GM19372 (cell line): ENCODE results near the gene KAT2B.

ENCODE experiments used
- ATAC-seq: cut with Tn5 transposase; IDR thresholded peaks from one replicate; pipeline ENCODE4 v1.9.1; 2021; ENCODE audit warnings: mild to moderate bottlenecking, low read depth, moderate library complexity; ENCODE audit not compliant: unreplicated experiment

The KAT2B gene

DNA sequence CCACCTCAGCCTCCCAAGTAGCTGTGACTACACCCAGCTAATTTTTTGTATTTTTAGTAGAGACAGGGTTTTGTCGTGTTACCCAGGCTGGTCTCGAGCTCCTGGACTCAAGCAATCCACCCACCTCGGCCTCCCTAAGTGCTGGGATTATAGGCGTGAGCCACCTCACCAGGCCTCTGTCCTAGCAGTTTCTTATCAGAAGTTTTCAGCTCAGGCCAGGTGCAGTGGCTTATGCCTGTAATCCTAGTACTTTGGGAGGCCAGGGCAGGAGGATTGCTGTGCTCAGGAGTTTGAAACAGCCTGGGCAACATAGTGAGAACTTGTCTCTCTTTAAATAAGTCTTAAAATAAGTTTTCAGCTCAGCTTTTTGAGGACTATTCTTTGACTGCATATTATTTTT is 97.4 kb downstream of the KAT2B start:
- ATAC-seq, result no peak

DNA sequence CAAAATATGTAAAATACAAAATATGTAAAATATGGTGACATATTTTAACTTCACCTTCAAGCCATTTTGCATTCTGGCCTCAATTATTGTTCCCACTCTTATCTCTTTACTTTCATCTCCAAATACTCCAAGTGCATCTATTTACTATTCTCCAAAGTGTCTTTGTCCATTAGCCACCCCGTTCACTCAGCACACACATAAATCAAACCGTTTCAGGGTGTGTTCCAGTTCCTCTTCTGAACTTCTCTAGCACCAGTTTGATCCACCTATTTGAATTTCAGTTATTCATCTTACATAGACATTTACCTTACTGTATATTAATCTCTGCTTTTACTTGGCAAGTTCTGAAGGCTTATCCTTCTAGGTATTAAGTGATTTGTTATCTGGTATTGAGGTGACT is 100.6 kb downstream of the KAT2B start:
- no peak for ATAC-seq

DNA sequence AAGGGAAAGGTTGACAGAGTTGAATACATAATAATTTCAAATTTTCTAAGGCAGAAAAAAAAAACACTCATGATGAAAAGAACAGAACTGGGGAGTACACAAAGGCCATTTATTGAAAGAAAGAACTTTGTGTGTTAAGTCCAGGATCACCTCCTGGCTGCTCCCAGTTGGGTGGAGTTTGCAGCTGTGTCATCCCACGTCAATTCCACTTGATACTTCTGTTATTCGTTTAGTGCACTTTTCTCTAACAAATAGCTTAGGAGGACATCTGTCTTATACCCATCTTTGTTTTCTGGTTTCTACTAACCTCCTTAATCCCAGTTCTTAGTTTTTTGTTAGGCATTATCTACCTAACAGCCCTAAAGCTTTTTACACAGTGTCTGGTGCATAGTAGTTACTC is 101.1 kb downstream of the KAT2B start:
- no peak for ATAC-seq

DNA sequence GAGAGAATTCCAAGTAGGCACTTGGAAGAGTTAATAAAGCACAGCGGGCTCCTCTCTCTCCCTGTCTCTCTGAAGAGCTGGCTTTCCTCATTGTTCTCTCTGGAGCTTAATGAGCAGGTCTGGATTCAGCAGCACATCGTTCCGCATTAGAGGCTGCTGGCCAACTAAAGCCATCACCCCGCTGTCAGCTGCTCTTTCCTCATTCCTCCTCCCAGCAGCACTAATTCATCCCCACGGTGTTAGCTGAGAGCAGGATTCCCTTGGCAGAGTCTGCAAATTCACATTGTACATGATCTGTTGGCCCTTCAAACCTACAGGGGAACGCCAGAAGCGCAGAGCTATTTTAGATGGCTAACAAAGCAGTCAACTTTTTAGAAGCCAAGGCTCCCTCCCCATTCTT is 101.6 kb downstream of the KAT2B start:
- ATAC-seq, result no peak

DNA sequence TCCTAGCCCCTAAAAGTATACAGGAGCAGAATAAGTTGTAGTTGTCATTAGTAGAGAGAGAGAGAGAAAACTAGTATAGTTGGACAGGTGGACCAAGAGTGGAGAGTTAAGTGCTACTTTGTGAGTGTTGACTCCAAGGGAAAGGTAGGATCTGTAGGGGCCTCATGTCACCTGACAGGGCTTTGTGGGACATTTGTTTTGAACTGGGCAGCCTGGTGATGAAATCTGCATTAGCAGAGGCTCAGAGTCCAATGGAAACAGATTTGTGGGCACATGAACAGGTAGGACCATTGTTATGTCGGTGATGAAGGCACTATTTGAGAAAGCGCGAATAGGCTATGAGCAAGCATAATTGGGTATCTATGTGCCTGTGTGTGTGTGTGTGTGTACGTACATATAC is 102.3 kb downstream of the KAT2B start:
- no peak for ATAC-seq

DNA sequence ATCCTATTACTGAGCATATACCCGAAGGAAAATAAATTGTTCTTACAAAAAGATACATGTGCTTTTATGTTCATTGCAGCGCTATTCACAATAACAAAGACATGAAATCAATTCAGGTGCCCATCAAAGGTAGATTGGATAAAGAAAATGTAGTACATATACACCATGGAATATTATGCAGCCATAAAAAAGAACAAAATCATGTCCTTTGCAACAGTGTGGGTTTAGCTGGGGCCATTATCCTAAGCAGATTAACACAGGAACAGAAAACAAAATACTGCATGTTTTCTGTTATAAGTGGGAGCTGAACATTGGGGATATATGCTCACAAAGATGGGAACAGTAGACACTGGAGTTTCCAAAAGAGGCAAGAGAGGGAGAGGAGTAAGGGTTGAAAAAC is 103.3 kb downstream of the KAT2B start:
- ATAC-seq, result no peak

DNA sequence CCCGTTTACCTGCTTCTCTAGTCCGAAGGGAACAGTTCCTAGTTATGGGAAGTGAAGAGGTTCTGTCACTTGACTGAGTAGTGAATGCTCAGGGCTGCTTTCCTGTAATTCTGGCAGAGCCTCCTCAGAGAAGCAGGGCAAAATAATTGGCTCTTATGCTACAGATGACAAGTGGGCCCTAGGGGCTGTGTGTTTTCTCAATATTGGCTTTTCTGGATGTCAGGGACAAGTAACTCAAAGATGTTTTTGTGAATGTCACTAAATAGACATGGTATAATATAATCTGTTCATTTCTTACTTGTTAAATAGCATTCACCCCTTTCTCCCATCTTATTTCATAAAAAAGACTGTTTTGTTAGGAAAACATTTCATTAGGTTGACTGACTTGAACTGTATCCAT is 105.6 kb downstream of the KAT2B start:
- no peak for ATAC-seq

DNA sequence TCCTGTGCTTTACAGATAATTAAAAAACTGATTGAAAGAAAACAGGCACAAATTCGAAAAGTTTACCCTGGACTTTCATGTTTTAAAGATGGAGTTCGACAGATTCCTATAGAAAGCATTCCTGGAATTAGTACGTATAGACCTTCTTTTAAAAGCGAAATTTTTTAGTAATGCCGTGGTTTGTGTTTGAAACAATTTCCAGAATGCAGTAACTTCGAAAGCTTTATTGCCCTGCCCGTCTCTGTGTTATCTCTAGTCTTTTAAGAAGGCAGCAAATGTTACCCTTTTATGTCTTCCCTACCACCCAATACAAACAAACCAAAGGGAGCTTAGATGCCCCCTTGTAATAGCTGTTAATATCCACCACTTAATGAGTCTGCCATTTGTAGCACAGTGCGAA is 106.1 kb downstream of the KAT2B start:
- no peak for ATAC-seq

DNA sequence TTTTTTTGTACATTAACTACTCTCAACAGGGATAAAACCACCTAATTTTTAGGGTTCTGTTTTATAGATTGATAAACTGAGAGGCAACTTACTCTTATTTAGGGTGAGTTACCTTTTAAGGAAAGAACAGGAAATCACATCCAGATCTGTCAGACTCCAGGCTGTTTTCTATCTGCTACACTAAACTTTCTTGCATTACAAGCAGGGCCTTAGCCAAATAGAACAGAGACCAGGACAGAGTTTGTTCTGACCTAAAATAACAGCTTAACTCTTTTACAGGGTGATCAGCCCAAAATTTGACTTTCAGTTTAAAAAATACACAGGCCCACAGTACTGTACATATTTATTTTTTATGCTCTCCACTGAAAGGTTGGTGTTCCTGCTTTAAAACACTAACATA is 107.1 kb downstream of the KAT2B start:
- no peak for ATAC-seq

DNA sequence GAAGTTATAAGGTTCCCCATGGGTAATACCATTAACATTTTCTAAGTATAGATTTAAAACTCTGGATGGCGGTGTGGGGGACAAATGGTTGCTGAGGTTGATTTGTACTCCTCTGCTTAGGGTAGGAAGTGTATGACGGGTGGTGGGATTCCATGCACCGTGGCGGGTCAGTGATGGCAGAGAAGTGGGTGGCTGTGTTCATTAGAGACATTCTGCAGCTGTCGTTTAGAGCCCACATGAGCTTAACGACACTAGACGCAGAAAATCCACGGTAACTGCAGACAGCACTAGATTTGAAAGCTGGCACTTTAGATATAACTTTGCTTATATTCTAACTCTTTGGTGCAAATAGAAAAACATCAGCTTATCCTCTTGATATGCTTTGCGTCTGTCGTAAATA is 108.2 kb downstream of the KAT2B start:
- ATAC-seq, result no peak

DNA sequence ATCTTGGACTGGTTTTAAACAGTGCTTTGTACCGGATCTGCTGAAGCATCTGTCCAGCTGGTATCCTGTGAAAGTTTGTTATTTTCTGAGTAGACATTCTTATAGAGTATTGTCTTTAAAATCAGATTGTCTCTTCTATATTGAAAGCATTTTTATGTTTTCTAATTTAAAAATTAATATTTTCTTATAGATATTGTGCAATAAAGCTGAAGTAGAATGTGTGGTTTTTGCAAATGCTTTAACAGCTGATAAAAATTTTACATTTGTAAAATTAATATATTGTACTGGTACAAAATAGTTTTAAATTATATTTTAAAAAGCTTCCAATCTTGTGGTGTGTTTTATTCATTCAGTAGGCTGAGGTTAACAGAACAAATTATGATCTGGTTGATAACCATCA is 113.8 kb downstream of the KAT2B start:
- no peak for ATAC-seq

DNA sequence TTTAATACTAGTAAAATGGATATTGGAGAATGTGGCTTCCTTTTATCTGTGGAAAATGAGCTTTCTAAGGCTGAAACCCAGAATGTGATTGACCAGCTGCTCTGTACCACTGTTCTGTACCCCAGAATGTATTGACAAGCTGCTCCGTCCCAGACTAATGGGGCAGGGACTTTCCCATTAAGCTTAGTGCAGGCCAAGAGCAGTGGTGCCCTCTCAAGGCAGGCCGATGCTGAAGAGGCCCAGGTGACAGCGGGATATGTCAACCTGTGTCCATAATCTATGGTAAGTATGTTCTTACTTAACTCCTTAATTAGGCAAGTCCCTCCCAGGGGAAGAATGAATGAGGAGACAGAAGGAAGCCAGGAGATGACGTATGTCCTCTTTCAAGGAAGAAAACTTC is 114.7 kb downstream of the KAT2B start:
- ATAC-seq, result no peak

DNA sequence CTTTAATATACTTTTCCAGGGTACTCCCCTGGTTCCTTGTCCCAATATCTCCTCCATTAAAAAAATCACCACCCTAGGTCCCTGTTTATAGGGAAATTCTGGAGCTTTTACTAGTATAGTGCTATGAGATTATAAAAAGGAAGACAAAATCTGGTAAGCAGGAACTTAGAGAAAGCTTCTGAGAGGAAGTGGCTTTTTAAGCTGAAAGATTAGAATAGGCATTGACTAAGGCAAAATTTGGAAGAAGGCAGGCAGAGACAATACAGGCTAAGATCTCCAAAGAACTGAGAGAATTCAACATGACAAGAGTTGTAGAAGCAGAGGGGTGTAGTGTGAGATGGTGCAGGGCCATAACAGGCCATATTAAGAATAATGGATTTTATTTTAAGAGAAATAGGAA is 120.0 kb downstream of the KAT2B start:
- no peak for ATAC-seq

DNA sequence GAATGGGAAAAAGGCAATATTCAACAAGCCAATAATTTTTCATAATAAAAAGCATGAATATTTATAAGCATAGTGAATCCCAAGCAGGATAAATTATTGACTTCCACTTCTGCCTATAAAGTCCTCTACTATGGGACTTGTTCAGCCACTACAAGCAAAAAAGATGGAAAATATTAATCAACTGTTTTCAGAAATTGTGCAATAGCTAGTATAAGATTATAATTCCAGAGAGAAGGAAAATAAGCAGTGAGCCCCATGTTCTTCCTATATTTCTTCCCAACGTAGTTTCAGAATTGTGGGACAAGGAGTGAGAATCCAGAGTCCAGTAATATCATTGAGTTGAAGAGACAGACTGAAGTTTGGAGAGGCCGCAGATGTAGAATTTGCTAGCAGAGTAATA is 121.5 kb downstream of the KAT2B start:
- ATAC-seq, result no peak

DNA sequence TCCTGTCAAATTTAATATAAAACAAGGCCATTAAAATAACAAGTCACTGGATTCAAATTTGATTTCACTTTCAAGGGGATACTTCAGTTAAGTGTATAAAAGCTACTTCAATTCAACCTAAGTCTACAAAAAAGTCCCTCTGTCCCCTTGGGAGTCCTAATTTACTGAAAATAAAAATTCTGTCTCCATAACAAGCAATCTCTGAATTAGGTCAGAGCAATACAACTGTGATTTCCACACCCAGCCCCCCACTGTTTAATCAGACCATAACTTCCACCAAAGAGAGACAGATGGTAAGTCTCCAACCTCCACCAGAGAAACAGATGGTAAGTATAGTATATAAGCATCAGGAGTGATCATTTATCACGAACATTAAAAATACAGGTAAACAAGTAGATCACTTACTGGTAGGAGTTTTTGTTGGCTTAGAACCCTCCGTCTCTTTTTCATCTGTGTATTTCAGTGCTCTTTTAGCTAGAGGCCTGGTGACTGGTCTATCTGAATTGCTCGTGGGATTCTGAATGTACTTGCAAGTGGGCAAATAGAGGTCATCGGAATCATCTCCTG is 133.7 kb downstream of the KAT2B start:
- no peak for ATAC-seq

DNA sequence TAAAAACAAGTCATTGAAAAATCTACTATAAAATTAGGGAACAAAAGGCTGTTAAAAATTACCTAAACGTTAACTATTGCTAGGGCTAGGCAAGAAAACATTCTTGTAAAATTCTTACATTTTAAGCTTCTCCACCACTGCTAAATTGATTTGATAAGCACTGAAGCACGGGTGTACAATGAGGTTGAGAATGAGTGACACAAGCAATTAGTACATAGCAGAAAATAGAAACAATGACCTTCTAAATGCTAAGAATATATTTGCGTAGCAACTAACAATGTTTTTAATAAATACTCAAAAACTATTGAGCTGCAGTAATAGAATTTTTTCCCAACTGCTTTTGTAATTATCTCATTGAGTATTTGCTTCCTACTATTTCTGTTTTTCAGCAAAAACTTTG is 141.0 kb downstream of the KAT2B start:
- no peak for ATAC-seq

DNA sequence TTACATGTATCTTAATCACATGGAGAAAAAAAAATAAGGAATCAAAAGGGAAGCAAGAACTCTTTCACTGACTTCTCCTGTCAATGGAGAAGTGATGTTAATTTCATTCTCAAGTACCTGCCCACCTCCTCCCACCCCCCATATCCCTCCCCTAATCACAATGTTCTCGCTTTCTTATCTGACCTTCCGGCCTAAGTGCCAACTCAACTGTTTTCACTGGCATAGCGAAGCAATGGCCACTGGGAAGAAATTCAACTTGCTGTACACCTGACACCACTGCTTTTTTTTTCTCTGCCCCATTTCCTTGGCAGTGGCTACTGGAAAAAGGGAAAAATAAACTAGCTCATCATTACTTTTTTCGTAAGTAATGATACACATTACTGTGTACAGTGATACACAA is 142.0 kb downstream of the KAT2B start:
- ATAC-seq, result no peak

DNA sequence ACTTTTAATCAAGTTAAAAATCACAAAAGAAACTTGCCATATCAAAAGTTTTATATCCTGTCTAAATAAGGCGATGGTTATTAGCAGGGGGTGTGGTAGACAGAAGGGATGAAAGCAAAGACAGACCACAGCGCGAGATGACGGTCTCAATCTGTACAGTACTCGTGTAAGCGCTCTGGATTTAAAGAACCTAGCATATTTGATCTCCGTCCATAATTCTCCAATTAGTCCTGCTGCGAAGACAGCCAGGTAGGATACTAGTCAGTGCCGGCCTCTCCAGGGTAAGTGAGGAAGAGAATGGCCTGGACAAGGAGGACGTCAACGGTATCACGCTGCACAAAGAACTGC is 145.1 kb downstream of the KAT2B start:
- peak; percentile 8 for ATAC-seq

DNA sequence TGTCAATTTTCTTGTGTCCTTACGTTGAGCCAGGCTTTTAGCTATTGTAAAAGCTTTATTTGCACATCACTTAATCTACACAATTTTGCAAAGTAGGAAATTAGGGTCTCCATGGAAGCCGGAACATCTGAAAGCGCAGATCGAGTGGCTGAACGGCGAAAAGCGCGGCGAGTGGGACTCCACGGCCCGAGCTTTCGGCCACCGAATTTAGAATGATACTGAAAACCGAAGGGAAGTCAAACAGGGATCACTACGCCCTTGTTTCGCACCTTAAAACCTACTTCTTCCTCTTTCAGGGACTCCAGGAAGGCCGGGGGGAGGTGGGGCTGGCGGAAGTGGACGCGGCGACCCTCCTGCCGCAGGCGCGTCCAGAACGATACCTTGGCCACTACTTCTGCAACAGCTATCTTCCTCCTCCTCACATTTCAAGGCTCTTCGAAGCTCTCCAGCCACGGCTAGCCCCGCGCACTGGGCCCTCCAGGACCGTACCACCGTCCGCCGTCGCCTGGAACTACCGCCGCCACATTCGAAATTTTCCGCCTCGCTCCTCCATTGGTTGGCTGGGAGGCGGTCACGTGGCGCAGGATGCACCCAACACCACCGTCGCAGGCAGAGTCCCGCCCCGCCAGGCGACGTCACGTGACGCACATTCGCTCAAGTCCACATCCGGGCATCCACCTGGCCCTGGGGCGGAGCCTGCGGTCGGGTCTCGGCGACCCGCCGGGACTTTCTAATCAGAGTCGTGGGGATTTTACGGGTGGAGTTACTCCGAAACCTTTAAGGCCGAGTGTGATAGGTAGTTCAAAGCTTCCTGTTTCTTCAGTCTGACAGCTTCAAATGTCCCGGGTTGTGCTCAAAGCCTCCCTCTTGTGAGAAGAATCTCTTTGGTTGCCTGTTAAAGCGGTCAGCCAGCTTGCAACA is 145.7 kb downstream of the KAT2B start, which contains the start of gene SGO1:
TSS of gene SGO1 (minus strand) at position 528 of the 921 bp plus-strand sequence. CDS start 2,179 bp downstream, outside the sequence.
- peak; percentile 87 for ATAC-seq

DNA sequence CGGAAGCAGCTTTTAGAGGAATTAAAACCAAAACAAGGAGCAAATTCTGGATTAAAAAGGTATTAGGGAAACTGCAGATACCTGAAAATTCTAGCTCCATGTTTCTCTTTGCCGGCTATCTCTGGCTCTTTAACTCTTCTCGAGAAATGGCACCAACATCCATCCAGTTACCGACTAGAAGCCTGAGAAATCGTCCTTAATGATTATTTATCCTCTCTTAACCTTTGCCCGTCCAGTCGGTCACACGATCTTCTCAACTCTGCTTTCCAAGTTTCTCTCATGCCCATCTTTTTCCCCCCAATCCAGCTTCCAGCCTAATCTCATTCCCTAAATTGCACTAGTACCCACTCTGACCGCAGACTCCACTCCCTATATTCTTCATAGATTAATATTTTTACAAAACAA is 146.4 kb downstream of the KAT2B start:
- ATAC-seq, result peak; percentile 2

DNA sequence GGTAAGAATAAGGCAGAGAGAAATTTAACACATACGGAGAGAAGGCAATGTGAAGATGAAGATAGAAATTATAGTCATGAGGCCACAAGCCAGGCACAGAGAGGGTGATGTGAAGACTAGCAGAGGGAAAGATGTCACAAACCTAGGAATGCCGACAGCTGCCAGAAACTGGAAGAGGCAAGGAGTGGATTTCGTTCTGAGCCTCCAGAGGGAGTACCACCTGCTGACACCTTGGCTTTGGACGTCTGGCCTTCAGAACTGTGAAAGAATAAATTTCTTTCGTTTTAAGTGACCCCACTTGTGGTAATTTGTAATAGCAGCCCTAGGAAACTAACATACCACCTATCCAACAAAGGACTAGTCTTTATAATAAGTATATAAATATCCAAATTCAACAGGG is 150.7 kb downstream of the KAT2B start:
- ATAC-seq, result no peak

DNA sequence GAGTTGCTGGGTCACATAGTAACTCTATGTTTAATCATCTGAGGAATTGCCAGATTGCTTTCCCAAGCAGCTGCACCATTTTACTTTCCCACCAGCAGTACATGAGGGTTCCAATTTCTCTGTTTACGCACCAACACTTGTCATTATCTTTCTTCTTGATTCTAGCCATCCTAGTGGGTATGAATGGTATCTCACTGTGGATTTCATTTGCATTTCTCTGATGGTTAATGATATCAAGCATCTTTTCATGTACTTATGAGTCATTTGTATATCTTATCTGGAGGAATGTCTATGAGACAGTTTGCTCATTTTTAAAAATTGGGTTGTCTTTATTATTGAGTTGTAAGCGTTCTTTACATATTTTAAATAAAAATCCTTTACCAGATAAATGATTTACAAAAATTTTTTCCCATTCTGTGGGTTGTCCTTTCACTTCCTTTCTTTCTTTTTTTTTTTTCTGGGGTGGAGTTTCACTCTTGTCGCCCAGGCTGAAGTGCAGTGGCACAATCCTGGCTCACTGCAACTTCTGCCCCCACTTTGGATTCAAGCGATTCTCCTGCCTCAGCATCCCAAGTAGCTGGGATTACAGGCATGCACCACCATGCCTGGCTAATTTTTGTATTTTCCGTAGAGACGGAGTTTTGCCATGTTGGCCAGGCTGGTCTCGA is 154.7 kb downstream of the KAT2B start:
- no peak for ATAC-seq
